H1 (cell line): Measurements from ENCODE around the gene RIPK4. TPM values are rescaled to one million over a fixed set of nuclear protein-coding genes. Genes with fewer than 3 reads are reported as not detected.

Experiments
- CTCF ChIA-PET: fragments of 300-600 bp; sonication (Branson Sonifier 250); formaldehyde crosslinking; loops from one replicate; lab custom pipeline; 2021; ENCODE audit not compliant: partially characterized antibody; lab: Charles Lee
- POLR2A ChIA-PET: fragments of 300-600 bp; sonication (Branson Sonifier 250); formaldehyde crosslinking; loops from one replicate; lab custom pipeline; 2021; ENCODE audit warnings: inconsistent platforms; ENCODE audit not compliant: partially characterized antibody; lab: Charles Lee
- DNase-seq, 2 experiments: peaks; one replicate each; pipeline versions ENCODE4 v3.0.0 to v3.0.0-alpha.2; 2010 to 2022; ENCODE audit warnings: low spot score in 2 of 2, low read depth in 1 of 2, mixed read lengths in 1 of 2
- FAIRE-seq: peaks from 2 replicates; lab custom pipeline; 2011; peaks lifted over from hg19 to GRCh38; lab: Jason Lieb, UNC
- H2AFZ ChIP-seq: 2 replicates; pipeline ENCODE4 v1.8.1; 2012; ENCODE audit warnings: low read length, inconsistent platforms
- H2AK5ac ChIP-seq: 2 replicates; pipeline ENCODE4 v1.6.1; 2013; ENCODE audit warnings: low read depth, low read length
- H2BK120ac ChIP-seq: replicated peaks from 2 replicates; pipeline ENCODE3; 2013; ENCODE audit warnings: low read depth, low read length, inconsistent platforms
- H2BK12ac ChIP-seq: 2 replicates; pipeline ENCODE4 v1.6.1; 2013; ENCODE audit warnings: low read depth, low read length
- H2BK15ac ChIP-seq: 2 replicates; pipeline ENCODE4 v1.6.1; 2013; ENCODE audit warnings: low read length
- H2BK20ac ChIP-seq: 2 replicates; pipeline ENCODE4 v1.6.1; 2013; ENCODE audit warnings: low read length
- H2BK5ac ChIP-seq: 2 replicates; pipeline ENCODE4 v1.6.1; 2013; ENCODE audit warnings: low read depth, low read length
- H3K14ac ChIP-seq: 2 replicates; pipeline ENCODE4 v1.6.1; 2013; ENCODE audit warnings: inconsistent platforms; ENCODE audit not compliant: insufficient read length
- H3K18ac ChIP-seq: 2 replicates; pipeline ENCODE4 v1.6.1; 2013; ENCODE audit warnings: low read length; ENCODE audit errors: extremely low read depth
- H3K23ac ChIP-seq: 2 replicates; pipeline ENCODE4 v1.6.1; 2013; ENCODE audit warnings: inconsistent platforms; ENCODE audit not compliant: insufficient read length
- H3K23me2 ChIP-seq: 2 replicates; pipeline ENCODE4 v1.6.1; 2013; ENCODE audit warnings: low read depth, low read length
- H3K27ac ChIP-seq: 2 replicates; pipeline ENCODE4 v1.6.1; 2011; ENCODE audit warnings: low read depth, low read length, inconsistent platforms
- H3K27me3 ChIP-seq, 4 experiments: replicated peaks in 1 of 4; 1 replicate in 1 of 4; 2 replicates in 3 of 4; pipeline versions ENCODE4 v1.6.1 to v1.8.1; 2011 to 2013; ENCODE audit warnings: low read length in 3 of 4, mild to moderate bottlenecking in 3 of 4, inconsistent platforms in 2 of 4, mixed read lengths in 2 of 4, moderate library complexity in 1 of 4; ENCODE audit not compliant: control insufficient read depth in 3 of 4, insufficient read depth in 3 of 4; ENCODE audit errors: extremely low read depth in 1 of 4
- H3K36me3 ChIP-seq, 4 experiments: 2 replicates each; pipeline versions ENCODE4 v1.6.1 to v1.8.1; 2011 to 2013; ENCODE audit warnings: mild to moderate bottlenecking in 4 of 4, low read length in 3 of 4, moderate library complexity in 2 of 4, control low read depth in 1 of 4, inconsistent platforms in 1 of 4; ENCODE audit not compliant: insufficient read depth in 4 of 4, control insufficient read depth in 2 of 4
- H3K4ac ChIP-seq: replicated peaks from 2 replicates; pipeline ENCODE3; 2013; ENCODE audit warnings: low read length, low read depth, mixed read lengths, inconsistent platforms; ENCODE audit not compliant: insufficient read length
- H3K4me1 ChIP-seq, 4 experiments: replicated peaks in 1 of 4; 1 replicate in 1 of 4; 2 replicates in 3 of 4; pipeline versions ENCODE4 v1.6.1 to v1.8.1; 2011 to 2013; ENCODE audit warnings: low read length in 3 of 4, inconsistent platforms in 2 of 4, mixed read lengths in 1 of 4; ENCODE audit not compliant: insufficient read depth in 4 of 4, control insufficient read depth in 3 of 4
- H3K4me2 ChIP-seq, 2 experiments: 2 replicates each; pipeline versions ENCODE4 v1.6.1 to v1.8.1; 2011 to 2013; ENCODE audit warnings: low read depth in 2 of 2, low read length in 2 of 2, control low read depth in 1 of 2, inconsistent platforms in 1 of 2, mild to moderate bottlenecking in 1 of 2; ENCODE audit not compliant: insufficient read depth in 1 of 2
- H3K4me3 ChIP-seq, 4 experiments: fragments of 200-600, 300-600 bp in 1 of 4; sonication (generic), shearing (Covaris generic), sonication (Bioruptor Twin) in 1 of 4; 2 replicates each; pipeline versions ENCODE4 v1.5.1 to v1.8.1; 2011 to 2016; ENCODE audit warnings: low read length in 4 of 4, low read depth in 3 of 4, control low read depth in 2 of 4, inconsistent platforms in 2 of 4, mild to moderate bottlenecking in 2 of 4, mixed read lengths in 1 of 4, moderate library complexity in 1 of 4; ENCODE audit not compliant: insufficient read depth in 2 of 4; ENCODE audit errors: extremely low read depth in 1 of 4
- H3K56ac ChIP-seq: replicated peaks from 2 replicates; pipeline ENCODE3; 2013; ENCODE audit warnings: low read depth, mild to moderate bottlenecking, mixed read lengths, low read length, inconsistent platforms; ENCODE audit not compliant: insufficient read length
- H3K79me1 ChIP-seq: 2 replicates; pipeline ENCODE4 v1.6.1; 2013; ENCODE audit warnings: low read depth, low read length, control low read depth
- H3K79me2 ChIP-seq, 2 experiments: 2 replicates each; pipeline versions ENCODE4 v1.6.1 to v1.8.1; 2012 to 2013; ENCODE audit warnings: low read length in 2 of 2, mild to moderate bottlenecking in 2 of 2, inconsistent platforms in 1 of 2; ENCODE audit not compliant: insufficient read depth in 2 of 2, control insufficient read depth in 1 of 2
- H3K9ac ChIP-seq, 4 experiments: replicated peaks in 1 of 4; 1 replicate in 1 of 4; 2 replicates in 3 of 4; pipeline versions ENCODE4 v1.6.1 to v1.8.1; 2011 to 2013; ENCODE audit warnings: low read depth in 3 of 4, low read length in 3 of 4, control low read depth in 2 of 4, mild to moderate bottlenecking in 2 of 4, moderate library complexity in 2 of 4, inconsistent platforms in 1 of 4; ENCODE audit errors: extremely low read depth in 1 of 4
- H3K9me3 ChIP-seq, 2 experiments: 2 replicates each; pipeline versions ENCODE4 v1.6.1 to v1.8.1; 2012 to 2013; ENCODE audit warnings: mild to moderate bottlenecking in 2 of 2, moderate library complexity in 2 of 2, control low read depth in 1 of 2, inconsistent platforms in 1 of 2, low read depth in 1 of 2, low read length in 1 of 2, mixed read lengths in 1 of 2; ENCODE audit not compliant: insufficient read depth in 2 of 2
- H4K20me1 ChIP-seq, 2 experiments: replicated peaks in 1 of 2; 2 replicates each; pipeline versions ENCODE3 to v1.8.1; 2011 to 2013; ENCODE audit warnings: inconsistent platforms in 2 of 2, low read length in 2 of 2, mild to moderate bottlenecking in 1 of 2; ENCODE audit not compliant: insufficient read depth in 2 of 2, control insufficient read depth in 1 of 2
- H4K5ac ChIP-seq: 2 replicates; pipeline ENCODE4 v1.6.1; 2013; ENCODE audit warnings: low read length, low read depth, mixed read lengths, inconsistent platforms; ENCODE audit not compliant: insufficient read length
- H4K8ac ChIP-seq: 2 replicates; pipeline ENCODE4 v1.8.0; 2013; ENCODE audit warnings: mild to moderate bottlenecking, moderate library complexity, low read length, inconsistent platforms; ENCODE audit not compliant: insufficient read depth; ENCODE audit errors: extremely low read depth
- H4K91ac ChIP-seq: replicated peaks from 2 replicates; pipeline ENCODE3; 2013; ENCODE audit warnings: low read length, mixed read lengths, inconsistent platforms; ENCODE audit not compliant: insufficient read length
- BRCA1 ChIP-seq: IDR thresholded peaks from 2 replicates; pipeline ENCODE4 v1.6.1; 2012; ENCODE audit warnings: low read depth, low read length, improper control_type of control experiment
- CBX8 ChIP-seq: fragments of 300-800, 300-1000 bp; sonication (generic); IDR thresholded peaks from 2 replicates; pipeline ENCODE4 v1.7.1; 2016; ENCODE audit warnings: low read depth, low read length, borderline replicate concordance
- CHD2 ChIP-seq: IDR thresholded peaks from 2 replicates; pipeline ENCODE4 v1.6.1; 2012; ENCODE audit warnings: low read length, improper control_type of control experiment
- KDM1A ChIP-seq: fragments of 200-600, 300-600 bp; sonication (generic); IDR thresholded peaks from 2 replicates; pipeline ENCODE4 v1.7.1; 2016; ENCODE audit warnings: mild to moderate bottlenecking, low read length, borderline replicate concordance
- RBBP5 ChIP-seq: IDR thresholded peaks from 2 replicates; pipeline ENCODE4 v1.7.1; 2012; ENCODE audit warnings: low read depth, mild to moderate bottlenecking, inconsistent platforms, low read length, moderate library complexity, borderline replicate concordance
- RFX5 ChIP-seq: IDR thresholded peaks from 2 replicates; pipeline ENCODE4 v1.6.1; 2011; ENCODE audit warnings: low read depth, low read length, improper control_type of control experiment, borderline replicate concordance
- SAP30 ChIP-seq: fragments of 300-600 bp; sonication (generic); IDR thresholded peaks from 2 replicates; pipeline ENCODE4 v1.7.1; 2012; ENCODE audit warnings: low read length, moderate library complexity, mild to moderate bottlenecking, inconsistent platforms; ENCODE audit not compliant: insufficient read depth, insufficient replicate concordance
- SIX5 ChIP-seq: IDR thresholded peaks from 2 replicates; pipeline ENCODE4 v1.6.1; 2011; ENCODE audit warnings: mild to moderate bottlenecking, low read depth, low read length
- SRF ChIP-seq: IDR thresholded peaks from 2 replicates; pipeline ENCODE4 v1.6.1; 2011; ENCODE audit warnings: mild to moderate bottlenecking, low read depth, low read length, moderate library complexity
- SUZ12 ChIP-seq: fragments of 200-600 bp; sonication (generic); IDR thresholded peaks from 2 replicates; pipeline ENCODE4 v1.6.1; 2012; ENCODE audit warnings: mild to moderate bottlenecking, inconsistent platforms, low read length, moderate library complexity, mixed read lengths
- YY1 ChIP-seq: IDR thresholded peaks from 2 replicates; pipeline ENCODE4 v1.6.1; 2011; ENCODE audit warnings: low read depth, mild to moderate bottlenecking, low read length
- WGBS, 2 experiments: shearing (Covaris generic) in 1 of 2; methylation state at CpG; one replicate each; pipeline versions ENCODE4 v1.1.6 to v1.1.7; 2013 to 2015; ENCODE audit warnings: low lambda C conversion rate in 2 of 2, mixed read lengths in 2 of 2, inconsistent platforms in 1 of 2, low coverage in 1 of 2, missing lambda C conversion rate in 1 of 2; ENCODE audit not compliant: insufficient replicate concordance in 2 of 2, insufficient coverage in 1 of 2, insufficient read length in 1 of 2; ENCODE audit errors: extremely low coverage in 1 of 2, missing lambda C conversion rate in 1 of 2; 5-methylcytosine and 5-hydroxymethylcytosine counted together
- polyA plus RNA-seq, 7 experiments: library from polyadenylated mRNA; depleted of rRNA in 3 of 7; stranded (reverse) in 5 of 7; unstranded in 2 of 7; fragments of >200 nt in 5 of 7; fragments of 200-250 nt in 2 of 7; gene quantifications; 1 replicate in 5 of 7; 2 replicates in 1 of 7; 4 replicates in 1 of 7; pipeline versions ENCODE4 v1.2.1 to v1.2.3, GENCODE V29; 2011 to 2013; ENCODE audit warnings: missing spikeins in 2 of 7, mixed read lengths in 2 of 7
- total RNA-seq: library from RNA; stranded (reverse); fragmentation: NEBNext Ultra II Directional; extraction: Animal tissue kit (Norgen Biotek cat#: 25700); gene quantifications from 2 replicates; pipeline ENCODE4 v1.2.1, GENCODE V29; 2021
- TF ChIP-seq, protein P1 (sequence below): IDR thresholded peaks from 2 replicates; pipeline ENCODE4 v1.6.1; 2011; ENCODE audit warnings: low read depth, mild to moderate bottlenecking, low read length; ENCODE audit not compliant: insufficient read depth

RIPK4 gene
- total and polyA plus RNA-seq, 2 of the 8 experiments (the other 6 are each of a cell fraction or from before 2014, with no cell fraction given) = 2.7 to 5.6 TPM

DNA sequence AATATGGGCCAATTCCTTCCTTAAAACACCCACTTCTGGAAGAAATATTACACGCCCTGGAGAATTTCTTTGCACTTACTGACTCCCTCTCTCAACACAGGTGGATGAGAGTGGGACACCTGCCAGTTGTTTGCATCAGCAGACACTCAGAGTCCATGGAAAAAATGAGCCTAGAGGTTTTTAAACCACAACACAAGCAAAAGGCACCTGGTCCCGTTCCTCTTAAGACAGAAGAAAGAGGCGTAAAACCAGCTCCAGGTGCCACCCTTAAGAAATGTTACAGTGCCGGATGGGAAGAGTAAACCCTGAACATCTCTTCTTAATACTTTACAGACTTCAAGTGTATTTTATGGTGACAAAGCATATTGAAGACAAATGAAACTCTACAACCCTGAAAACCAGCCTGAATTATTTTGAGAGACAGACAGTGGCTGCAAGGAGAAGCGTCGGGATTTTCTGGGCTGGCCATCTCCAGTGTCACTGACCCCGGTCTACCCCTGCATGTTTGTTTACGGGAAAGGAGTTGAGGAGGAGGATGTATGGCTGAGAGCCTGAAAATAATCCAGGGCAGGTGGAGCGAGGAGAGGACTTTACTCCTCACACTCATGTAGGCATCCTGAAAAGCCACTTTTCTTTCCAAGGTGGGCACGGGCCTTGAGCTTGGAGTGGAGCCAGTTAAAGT, 7.8 kb upstream of the RIPK4 start:
- no peaks in the 10 kb centered on the region for H3K9me3 ChIP-seq
- H4K8ac ChIP-seq = no peak overlapping the region; the same call in 1 of the 2 replicates
- H2AFZ ChIP-seq = no peak overlapping the region
- no peak overlapping the region for H3K56ac ChIP-seq
- H3K79me1 ChIP-seq = no peaks in the 10 kb centered on the region
- H3K4me3 ChIP-seq = no peak overlapping the region
- no peak overlapping the region for H2BK15ac ChIP-seq
- no peak overlapping the region for H4K91ac ChIP-seq
- peaks cover 6 to 29% (median 24%) of the 10 kb centered on the region in 4 experiments for H3K27me3 ChIP-seq
- no peaks in the 10 kb centered on the region for H3K79me2 ChIP-seq
- H2BK5ac ChIP-seq = no peak overlapping the region
- H3K27ac ChIP-seq = no peak overlapping the region
- peaks cover 0 to 2% of the 10 kb centered on the region in 2 experiments for H4K20me1 ChIP-seq
- H3K4me1 ChIP-seq = peaks cover 9 to 17% (median 13%) of the 10 kb centered on the region in 4 experiments
- POLR2A ChIA-PET = no interaction called here
- H2AK5ac ChIP-seq = peak overlapping the region; percentile 15; the same call in 1 of the 2 replicates
- H2BK20ac ChIP-seq = no peak overlapping the region
- WGBS, 2 experiments = 75% methylated on average over 10 of the region's 10 CpGs; no CpG with 5 or more reads in 1 of the 2 experiments
- H3K14ac ChIP-seq = no peak overlapping the region
- no peak overlapping the region for H2BK12ac ChIP-seq
- H2BK120ac ChIP-seq = no peak overlapping the region
- no peak overlapping the region for H3K23ac ChIP-seq
- H3K9ac ChIP-seq = no peak overlapping the region
- no peak overlapping the region for H3K4me2 ChIP-seq
- CTCF ChIA-PET = interaction anchor here (0.6 to 7.0 kb wide), 8 partner anchors 11 to 491 kb away, joined by 3 to 82 read pairs (median 5); partner anchors contain the start of gene RIPK4
- no peak overlapping the region for H4K5ac ChIP-seq
- FAIRE-seq (no peak), DNase-seq (no peak)
- no peak overlapping the region for H3K18ac ChIP-seq
- no peaks in the 10 kb centered on the region for H3K23me2 ChIP-seq
- H3K36me3 ChIP-seq = no peaks in the 10 kb centered on the region
- no peak overlapping the region for H3K4ac ChIP-seq
- TF ChIP-seq KDM1A (no peak), YY1 (no peak), BRCA1 (no peak), SAP30 (no peak), CHD2 (no peak), SRF (no peak), SIX5 (no peak), CBX8 (no peak), RFX5 (no peak), RBBP5 (no peak), SUZ12 (no peak)
- TF ChIP-seq, protein P1, sequence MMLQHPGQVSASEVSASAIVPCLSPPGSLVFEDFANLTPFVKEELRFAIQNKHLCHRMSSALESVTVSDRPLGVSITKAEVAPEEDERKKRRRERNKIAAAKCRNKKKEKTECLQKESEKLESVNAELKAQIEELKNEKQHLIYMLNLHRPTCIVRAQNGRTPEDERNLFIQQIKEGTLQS = no peak
